ENCODE results near the gene METRN. TPM values are rescaled to one million over a fixed set of nuclear protein-coding genes. Genes with fewer than 3 reads are reported as not detected.

METRN gene
- total and polyA plus RNA-seq, 12 donors, result 51.4 to 103 (median 60.5) TPM

DNA sequence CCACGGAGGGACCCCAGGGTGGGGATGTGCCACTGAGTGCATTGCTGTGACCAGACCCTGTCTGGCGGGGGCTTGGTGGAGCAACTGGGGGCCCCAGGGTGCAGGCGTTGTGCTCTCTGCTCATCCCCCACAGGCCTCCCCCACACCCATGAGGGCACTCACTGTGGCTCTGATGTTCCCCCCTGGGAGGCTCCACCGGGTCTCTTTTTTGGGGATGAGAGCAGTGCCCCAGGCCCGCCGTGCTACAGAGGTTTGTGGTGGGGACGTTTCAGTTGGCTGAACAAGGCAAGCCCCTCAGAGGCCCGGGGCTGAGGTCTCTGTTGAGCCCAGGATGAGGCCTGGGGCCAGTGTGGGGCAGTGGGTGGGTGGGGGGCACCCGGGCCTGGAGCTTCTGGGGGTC is 8.8 kb downstream of the METRN start:
- peaks cover 23 to 59% (median 51%) of the 10 kb centered on the region in 9 donors for H3K4me1 ChIP-seq
- 84% methylated on average over 9 of the region's 9 CpGs for WGBS, 2 donors
- peaks cover 0 to 7% (median 0%) of the 10 kb centered on the region in 9 donors for H3K36me3 ChIP-seq
- no peaks in the 10 kb centered on the region for H3K9me3 ChIP-seq
- H3K4me3 ChIP-seq, result no peak overlapping the region
- DNase-seq (peak in 1 of 2 donors; percentile 6), ATAC-seq (no peak)
- H3K27ac ChIP-seq, result no peak overlapping the region
- TF ChIP-seq, protein P1, sequence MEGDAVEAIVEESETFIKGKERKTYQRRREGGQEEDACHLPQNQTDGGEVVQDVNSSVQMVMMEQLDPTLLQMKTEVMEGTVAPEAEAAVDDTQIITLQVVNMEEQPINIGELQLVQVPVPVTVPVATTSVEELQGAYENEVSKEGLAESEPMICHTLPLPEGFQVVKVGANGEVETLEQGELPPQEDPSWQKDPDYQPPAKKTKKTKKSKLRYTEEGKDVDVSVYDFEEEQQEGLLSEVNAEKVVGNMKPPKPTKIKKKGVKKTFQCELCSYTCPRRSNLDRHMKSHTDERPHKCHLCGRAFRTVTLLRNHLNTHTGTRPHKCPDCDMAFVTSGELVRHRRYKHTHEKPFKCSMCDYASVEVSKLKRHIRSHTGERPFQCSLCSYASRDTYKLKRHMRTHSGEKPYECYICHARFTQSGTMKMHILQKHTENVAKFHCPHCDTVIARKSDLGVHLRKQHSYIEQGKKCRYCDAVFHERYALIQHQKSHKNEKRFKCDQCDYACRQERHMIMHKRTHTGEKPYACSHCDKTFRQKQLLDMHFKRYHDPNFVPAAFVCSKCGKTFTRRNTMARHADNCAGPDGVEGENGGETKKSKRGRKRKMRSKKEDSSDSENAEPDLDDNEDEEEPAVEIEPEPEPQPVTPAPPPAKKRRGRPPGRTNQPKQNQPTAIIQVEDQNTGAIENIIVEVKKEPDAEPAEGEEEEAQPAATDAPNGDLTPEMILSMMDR (IDR thresholded peaks at IDR 0.05), result no peak
- intact Hi-C loops (cut with DNase I), result no loop called here
- peaks cover 0 to 32% (median 23%) of the 10 kb centered on the region in 7 donors for H3K27me3 ChIP-seq

- Histone ChIP-seq H3K36me3 (peaks cover 0 to 7% (median 0%) of the 10 kb centered on the region in 9 donors), H3K27ac (no peak overlapping the region), H3K27me3 (peaks cover 0 to 32% (median 23%) of the 10 kb centered on the region in 7 donors), H3K4me3 (no peak overlapping the region), H3K4me1 (peaks cover 23 to 56% (median 48%) of the 10 kb centered on the region in 9 donors), H3K9me3 (no peaks in the 10 kb centered on the region)
- ATAC-seq, result no peak
- 63 to 69% methylated on average over 29 of the region's 29 CpGs for WGBS, 2 donors
- TF ChIP-seq, protein P1 (IDR thresholded peaks at IDR 0.05), result no peak
- peak in 1 of 2 donors; percentile 13 for DNase-seq
- intact Hi-C loops (cut with DNase I), result no loop called here
These were observed 9.5 kb downstream of the METRN start for GRCh38 chr16:724188-725040.

DNA sequence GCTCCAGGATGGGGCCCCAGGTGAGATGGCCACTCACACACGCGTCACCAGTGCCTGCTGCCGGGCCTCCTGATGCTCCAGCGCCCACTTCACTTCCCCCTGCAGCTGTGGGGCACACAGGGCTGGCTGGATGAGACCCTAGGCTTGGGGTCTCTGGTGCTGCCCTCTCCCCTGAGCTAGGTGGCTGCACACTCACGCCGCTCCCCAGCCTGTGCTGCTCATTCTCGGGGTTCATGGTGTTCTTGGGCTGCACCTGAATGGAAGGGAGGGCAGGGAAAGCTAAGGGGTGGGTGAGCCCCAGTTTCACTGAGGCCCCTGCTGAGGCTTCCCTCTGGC is 10.1 kb downstream of the METRN start:
- no peaks in the 10 kb centered on the region for H3K9me3 ChIP-seq
- ATAC-seq, result no peak
- H3K4me3 ChIP-seq, result no peak overlapping the region
- intact Hi-C loops (cut with DNase I), result no loop called here
- no peak overlapping the region for H3K27ac ChIP-seq
- DNase-seq, result no peak
- H3K27me3 ChIP-seq, result peaks cover 0 to 32% (median 23%) of the 10 kb centered on the region in 7 donors
- WGBS, 2 donors, result 73 to 86% methylated on average over 7 of the region's 7 CpGs
- TF ChIP-seq, protein P1 (IDR thresholded peaks at IDR 0.05), result no peak
- H3K4me1 ChIP-seq, result peaks cover 19 to 50% (median 42%) of the 10 kb centered on the region in 9 donors
- peaks cover 0 to 11% (median 0%) of the 10 kb centered on the region in 9 donors for H3K36me3 ChIP-seq

- Histone ChIP-seq H3K4me1 (peaks cover 18 to 44% (median 36%) of the 10 kb centered on the region in 9 donors), H3K36me3 (peaks cover 0 to 17% (median 0%) of the 10 kb centered on the region in 9 donors), H3K27ac (no peak overlapping the region), H3K27me3 (peaks cover 0 to 32% (median 23%) of the 10 kb centered on the region in 7 donors), H3K9me3 (no peaks in the 10 kb centered on the region), H3K4me3 (no peak overlapping the region)
- 78% methylated on average over 23 of the region's 23 CpGs for WGBS, 2 donors
- TF ChIP-seq, protein P1 (IDR thresholded peaks at IDR 0.05), result no peak
- intact Hi-C loops (cut with DNase I), result no loop called here
- no peak for DNase-seq
- ATAC-seq, result no peak
These were observed 10.7 kb downstream of the METRN start for GRCh38 chr16:725463-726187.
